Vagina (tissue), 1 donor: Measurements from ENCODE around the gene MIER3. TPM values are rescaled to one million over a fixed set of nuclear protein-coding genes. Genes with fewer than 3 reads are reported as not detected.

ENCODE experiments used
- total RNA-seq: library from RNA; depleted of rRNA; stranded (reverse); fragments of >200 nt; gene quantifications from one replicate; pipeline ENCODE4 v1.2.3, GENCODE V29; 2016

Gene MIER3
- total RNA-seq, 1 donor from 2014 or later = 16.0 TPM

Other genes starting within 250 kb of the MIER3 start
- 33.1 TPM for gene MAP3K1, start 136.6 kb downstream of the MIER3 start, total RNA-seq
- 2.7 TPM for gene SETD9, start 42.5 kb downstream of the MIER3 start, total RNA-seq
- 62.6 TPM for gene GPBP1, start 221.9 kb upstream of the MIER3 start, total RNA-seq